Measurements from ENCODE around the gene TTL.

- TF ChIP-seq EZH2 (IDR thresholded peaks at IDR 0.05; ENCODE audit: insufficient read depth, poor library complexity, severe bottlenecking) (no peak), EZH2phosphoT487 (IDR thresholded peaks at IDR 0.05; ENCODE audit: insufficient read depth, low read depth) (no peak)
Observed at GRCh38 chr2:112579241-112579640, 97.3 kb downstream of the TTL start.
